HCT116 (cell line): ENCODE measurements around the gene MTCP1. TPM values are rescaled to one million over a fixed set of nuclear protein-coding genes. Genes with fewer than 3 reads are reported as not detected.

Experiments used
- ATAC-seq: fragments of 200-7000 bp; cut with Tn5 transposase; 2 replicates; pipeline ENCODE4 v1.9.1; 2020; ENCODE audit warnings: mild to moderate bottlenecking, moderate library complexity
- BruUV-seq: library from RNA; stranded (reverse); fragments of 400-500 nt; replicated peaks from 2 replicates; lab custom pipeline; 2021; lab: Mats Ljungman, UMichigan
- CTCF ChIA-PET: fragments of 300-600 bp; sonication (Branson Sonifier 250); formaldehyde crosslinking; loops from one replicate; lab custom pipeline; 2021; ENCODE audit warnings: antibody characterized with exemption; lab: Charles Lee
- POLR2A ChIA-PET: fragments of 300-600, 350-600 bp; sonication (Branson Sonifier 250); formaldehyde crosslinking; loops from one replicate; lab custom pipeline; 2021; ENCODE audit warnings: antibody characterized with exemption; lab: Charles Lee
- RAD21 ChIA-PET, 2 experiments: fragments of 300-600 bp; sonication (Branson Sonifier 250); formaldehyde crosslinking; loops; one replicate each; lab custom pipeline; 2023; ENCODE audit warnings: low total read pairs in 2 of 2; ENCODE audit not compliant: uncharacterized antibody in 2 of 2, unreplicated experiment in 2 of 2, low non-redundant PET in 1 of 2; lab: Charles Lee
- DNase-seq: peaks from one replicate; pipeline ENCODE4 v3.0.0-alpha.2; 2010; ENCODE audit warnings: low read depth, low spot score
- H2AFZ ChIP-seq: fragments of 200-600 bp; shearing (Covaris generic), sonication (generic); 2 replicates; pipeline ENCODE4 v1.6.1; 2017; ENCODE audit warnings: low read depth, mixed run types, mixed read lengths, antibody characterized with exemption, low read length; ENCODE audit not compliant: poor library complexity, severe bottlenecking
- H3K27ac ChIP-seq: 2 replicates; pipeline ENCODE4 v1.5.1; 2012; ENCODE audit warnings: low read depth, low read length
- H3K27me3 ChIP-seq: fragments of 200-600 bp; sonication (generic); 2 replicates; pipeline ENCODE4 v1.6.1; 2016; ENCODE audit warnings: mixed run types, low read length, mixed read lengths; ENCODE audit not compliant: insufficient read depth
- H3K36me3 ChIP-seq, 2 experiments: fragments of 200-500 bp in 1 of 2; fragments of 200-600 bp in 1 of 2; sonication (Bioruptor generic) in 1 of 2; sonication (generic) in 1 of 2; 2 replicates each; pipeline versions ENCODE4 v1.5.1 to v1.6.1; 2014 to 2016; ENCODE audit warnings: low read length in 2 of 2, inconsistent platforms in 1 of 2, mixed read lengths in 1 of 2, mixed run types in 1 of 2; ENCODE audit not compliant: insufficient read depth in 2 of 2, control insufficient read depth in 1 of 2
- H3K4me1 ChIP-seq, 2 experiments: fragments of 200-600 bp in 1 of 2; sonication (generic) in 1 of 2; 2 replicates each; pipeline versions ENCODE4 v1.5.1 to v1.6.1; 2012 to 2017; ENCODE audit warnings: low read length in 2 of 2, inconsistent platforms in 1 of 2, mild to moderate bottlenecking in 1 of 2, mixed read lengths in 1 of 2, mixed run types in 1 of 2, moderate library complexity in 1 of 2; ENCODE audit not compliant: insufficient read depth in 2 of 2, control insufficient read depth in 1 of 2
- H3K4me2 ChIP-seq: fragments of 200-600 bp; sonication (generic); 2 replicates; pipeline ENCODE4 v1.6.1; 2017; ENCODE audit warnings: mixed run types, low read length, mixed read lengths
- H3K4me3 ChIP-seq, 2 experiments: fragments of 200-600 bp in 1 of 2; sonication (generic) in 1 of 2; replicated peaks in 1 of 2; 2 replicates each; pipeline ENCODE4 v1.5.1; 2011 to 2016; ENCODE audit warnings: low read length in 2 of 2, control low read depth in 1 of 2, low read depth in 1 of 2, mild to moderate bottlenecking in 1 of 2, mixed read lengths in 1 of 2, mixed run types in 1 of 2
- H3K79me2 ChIP-seq: fragments of 200-600 bp; sonication (generic); 2 replicates; pipeline ENCODE4 v1.6.1; 2017; ENCODE audit warnings: mild to moderate bottlenecking, mixed run types, low read length, moderate library complexity, mixed read lengths; ENCODE audit not compliant: insufficient read depth
- H3K9ac ChIP-seq: fragments of 200-600 bp; sonication (generic); 2 replicates; pipeline ENCODE4 v1.6.1; 2016; ENCODE audit warnings: low read length, mixed read lengths
- H3K9me2 ChIP-seq: fragments of 200-600 bp; sonication (generic), shearing (Covaris generic); 2 replicates; pipeline ENCODE4 v1.6.1; 2017; ENCODE audit warnings: mixed run types, mild to moderate bottlenecking, moderate library complexity; ENCODE audit not compliant: insufficient read depth
- H3K9me3 ChIP-seq, 2 experiments: fragments of 200-500 bp in 1 of 2; fragments of 200-600 bp in 1 of 2; sonication (Bioruptor generic) in 1 of 2; sonication (generic) in 1 of 2; 2 replicates each; pipeline ENCODE4 v1.6.1; 2014 to 2017; ENCODE audit warnings: low read length in 2 of 2, mixed read lengths in 2 of 2, inconsistent platforms in 1 of 2, low read depth in 1 of 2, mild to moderate bottlenecking in 1 of 2, mixed run types in 1 of 2, moderate library complexity in 1 of 2; ENCODE audit not compliant: control insufficient read depth in 1 of 2, insufficient read depth in 1 of 2
- H4K20me1 ChIP-seq: fragments of 200-600 bp; sonication (generic), shearing (Covaris generic); 2 replicates; pipeline ENCODE4 v1.6.1; 2017; ENCODE audit warnings: mixed run types, mild to moderate bottlenecking, moderate library complexity; ENCODE audit not compliant: insufficient read depth
- EGR1 ChIP-seq: IDR thresholded peaks from 2 replicates; pipeline ENCODE4 v1.6.1; 2012; ENCODE audit warnings: low read depth
- EZH2phosphoT487 ChIP-seq: fragments of 200-600 bp; IDR thresholded peaks from 2 replicates; pipeline ENCODE4 v1.6.1; 2018; ENCODE audit warnings: antibody characterized with exemption, borderline replicate concordance
- FOSL1 ChIP-seq: IDR thresholded peaks from 2 replicates; pipeline ENCODE4 v1.6.1; 2012; ENCODE audit warnings: low read depth
- POLR2AphosphoS5 ChIP-seq: IDR thresholded peaks from 2 replicates; pipeline ENCODE4 v1.6.1; 2011; ENCODE audit warnings: mild to moderate bottlenecking, low read depth, low read length, moderate library complexity
- ZBTB33 ChIP-seq: IDR thresholded peaks from 2 replicates; pipeline ENCODE4 v1.6.1; 2011; ENCODE audit warnings: mild to moderate bottlenecking, low read length, moderate library complexity; ENCODE audit not compliant: insufficient replicate concordance; ENCODE audit errors: extremely low read depth
- intact Hi-C: fragments of 100-400 bp; cut with micrococcal nuclease; formaldehyde crosslinking; loops from 2 replicates; pipeline ENCODE4 v1.10.0; 2022
- total RNA-seq: library from RNA; stranded (reverse); gene quantifications from one replicate; pipeline ENCODE4 v1.2.1, GENCODE V29; 2021; ENCODE audit not compliant: unreplicated experiment

Gene MTCP1
- total RNA-seq, 1 experiment from 2014 or later, result 10.7 TPM

- Histone ChIP-seq H2AFZ (no peak overlapping the region), H3K4me1 (peaks cover 6 to 16% of the 10 kb centered on the region in 2 experiments), H3K4me2 (no peak overlapping the region), H3K79me2 (peaks cover 13% of the 10 kb centered on the region; the same call in 1 of the 2 replicates), H3K9ac (no peak overlapping the region), H3K36me3 (no peaks in the 10 kb centered on the region), H3K27ac (no peak overlapping the region), H3K4me3 (no peak overlapping the region), H3K9me2 (no peaks in the 10 kb centered on the region), H3K27me3 (no peaks in the 10 kb centered on the region), H3K9me3 (no peaks in the 10 kb centered on the region), H4K20me1 (no peaks in the 10 kb centered on the region)
- DNase-seq, result no peak
- no peak for TF ChIP-seq EGR1
- no peak for TF ChIP-seq FOSL1
- no peak for TF ChIP-seq POLR2AphosphoS5
- ChIA-PET POLR2A (no interaction called here), CTCF (no interaction called here), RAD21 (no interaction called here)
- no TSS peak for BruUV-seq
- no peak for ATAC-seq
- intact Hi-C loops, result no loop called here
Measured at GRCh38 chrX:155031657-155032056, 39.3 kb downstream of the MTCP1 start.

GRCh38 chrX:155028877-155029291, 42.1 kb downstream of the MTCP1 start:
- BruUV-seq, result no TSS peak
- Histone ChIP-seq H3K27me3 (no peaks in the 10 kb centered on the region), H2AFZ (no peak overlapping the region), H3K36me3 (no peaks in the 10 kb centered on the region), H3K4me3 (no peak overlapping the region), H3K27ac (no peak overlapping the region), H3K9me2 (no peaks in the 10 kb centered on the region), H3K9ac (no peak overlapping the region; the same call in none of the 2 replicates), H3K4me2 (peak overlapping the region; percentile 78), H4K20me1 (no peaks in the 10 kb centered on the region), H3K9me3 (no peaks in the 10 kb centered on the region), H3K4me1 (peaks cover 8 to 19% of the 10 kb centered on the region in 2 experiments), H3K79me2 (peaks cover 13% of the 10 kb centered on the region; the same call in 1 of the 2 replicates)
- ChIA-PET RAD21 (no interaction called here), POLR2A (no interaction called here), CTCF (no interaction called here)
- intact Hi-C loops, result no loop called here
- no peak for ATAC-seq
- TF ChIP-seq EZH2phosphoT487, result no peak
- no peak for TF ChIP-seq ZBTB33
- DNase-seq, result no peak
